Pancreas (tissue), 10 donors: ENCODE data around the gene SLC35E2B. TPM values are rescaled to one million over a fixed set of nuclear protein-coding genes. Genes with fewer than 3 reads are reported as not detected.
A peak's percentile ranks its signal among the peaks of the same experiment; 100 is the strongest.

ENCODE experiments used
- ATAC-seq, 4 donors: fragments of 200-7000 bp; cut with Tn5 transposase; one replicate each; pipeline versions ENCODE4 v1.8.0 to v1.9.1; 2020; ENCODE audit warnings: mild to moderate bottlenecking in 4 of 4, moderate library complexity in 4 of 4
- DNase-seq, 6 donors: peaks; one replicate each; pipeline ENCODE4 v3.0.0-alpha.2; 2020
- FAIRE-seq: peaks from 2 replicates; lab custom pipeline; 2012; peaks lifted over from hg19 to GRCh38; lab: Jason Lieb, UNC
- H3K27ac ChIP-seq, 4 donors: fragments of 200-600 bp; sonication (generic); 1 replicate in 3 of 4; 2 replicates in 1 of 4; pipeline versions ENCODE4 v1.5.0 to v1.8.0; 2020
- H3K27me3 ChIP-seq, 4 donors: fragments of 200-600 bp; one replicate each; pipeline ENCODE4 v1.8.0; 2021
- H3K36me3 ChIP-seq, 3 donors: fragments of 200-600 bp; sonication (generic) in 1 of 3; one replicate each; pipeline versions ENCODE4 v1.5.0 to v1.8.0; 2020 to 2021
- H3K4me1 ChIP-seq, 3 donors: fragments of 200-600 bp; one replicate each; pipeline ENCODE4 v1.8.0; 2021
- H3K4me3 ChIP-seq, 4 donors: fragments of 200-600 bp; sonication (generic) in 2 of 4; one replicate each; pipeline versions ENCODE4 v1.5.0 to v1.8.0; 2020 to 2021
- H3K9me3 ChIP-seq, 4 donors: fragments of 200-600 bp; one replicate each; pipeline ENCODE4 v1.8.0; 2021
- WGBS, 2 donors: extraction: QIAGEN DNeasy Blood & Tissue Kit; methylation state at CpG; one replicate each; pipeline ENCODE4 v1.1.7; 2013; 5-methylcytosine and 5-hydroxymethylcytosine counted together
- intact Hi-C, 3 donors: fragments of 100-400 bp; cut with DNase I; formaldehyde crosslinking; loops; one replicate each; pipeline versions ENCODE4 v1.11.1 to v1.14.2; 2022
- polyA plus RNA-seq, 2 donors: library from polyadenylated mRNA; stranded (reverse); fragments of 200-250 nt; gene quantifications; one replicate each; pipeline ENCODE4 v1.2.3, GENCODE V29; 2013
- total RNA-seq, 6 donors: library from RNA; stranded (reverse); fragmentation: NEBNext Ultra II Directional in 4 of 6; extraction: Animal tissue kit (Norgen Biotek cat#: 25700) in 4 of 6; gene quantifications; one replicate each; pipeline versions ENCODE4 v1.2.1 to v1.2.4, GENCODE V29; 2021 to 2023
- TF ChIP-seq, protein P1 (sequence below), 4 donors: fragments of 200-600 bp; sonication (generic) in 3 of 4; IDR thresholded peaks; one replicate each; pipeline versions ENCODE4 v1.5.0 to v1.8.0; 2021; ENCODE audit warnings: antibody characterized with exemption in 4 of 4
- donor health status: healthy with polysubstance abuse.
- donor health status: DM: no; HTN: no; CAD: no; lungs with moderate emphysema.
- donor health status: DM: no; HTN: no; CAD: no.
- donor health status: control.
- donor health status: control.
- donor health status: Bipolar disorder and iron deficiency.
- donor health status: DM: yes; HTN: yes; CAD: no.
- donor health status: DM: no; HTN: no; CAD: no.
- donor health status: DM: no; HTN: no; CAD: no.
- donor health status: DM: yes; HTN: yes; CAD: no.

SLC35E2B gene
- total and polyA plus RNA-seq, 8 donors: 12.1 to 45.4 (median 24.0) TPM

GRCh38 chr1:1618396-1619068 is 74.1 kb downstream of the SLC35E2B start:
- H3K36me3 ChIP-seq: no peaks in the 10 kb centered on the region
- no peaks in the 10 kb centered on the region for H3K27me3 ChIP-seq
- 94% methylated on average over 9 of the region's 9 CpGs for WGBS, 2 donors
- TF ChIP-seq, protein P1, sequence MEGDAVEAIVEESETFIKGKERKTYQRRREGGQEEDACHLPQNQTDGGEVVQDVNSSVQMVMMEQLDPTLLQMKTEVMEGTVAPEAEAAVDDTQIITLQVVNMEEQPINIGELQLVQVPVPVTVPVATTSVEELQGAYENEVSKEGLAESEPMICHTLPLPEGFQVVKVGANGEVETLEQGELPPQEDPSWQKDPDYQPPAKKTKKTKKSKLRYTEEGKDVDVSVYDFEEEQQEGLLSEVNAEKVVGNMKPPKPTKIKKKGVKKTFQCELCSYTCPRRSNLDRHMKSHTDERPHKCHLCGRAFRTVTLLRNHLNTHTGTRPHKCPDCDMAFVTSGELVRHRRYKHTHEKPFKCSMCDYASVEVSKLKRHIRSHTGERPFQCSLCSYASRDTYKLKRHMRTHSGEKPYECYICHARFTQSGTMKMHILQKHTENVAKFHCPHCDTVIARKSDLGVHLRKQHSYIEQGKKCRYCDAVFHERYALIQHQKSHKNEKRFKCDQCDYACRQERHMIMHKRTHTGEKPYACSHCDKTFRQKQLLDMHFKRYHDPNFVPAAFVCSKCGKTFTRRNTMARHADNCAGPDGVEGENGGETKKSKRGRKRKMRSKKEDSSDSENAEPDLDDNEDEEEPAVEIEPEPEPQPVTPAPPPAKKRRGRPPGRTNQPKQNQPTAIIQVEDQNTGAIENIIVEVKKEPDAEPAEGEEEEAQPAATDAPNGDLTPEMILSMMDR (IDR thresholded peaks at IDR 0.05): no peak
- DNase-seq: peak in 2 of 6 donors; percentile 49 to 75
- H3K4me1 ChIP-seq: peaks cover 0 to 14% (median 7%) of the 10 kb centered on the region in 3 donors
- no peaks in the 10 kb centered on the region for H3K9me3 ChIP-seq
- no peak overlapping the region for H3K27ac ChIP-seq
- FAIRE-seq: no peak
- no peak overlapping the region for H3K4me3 ChIP-seq
- ATAC-seq: no peak
- intact Hi-C loops: no loop called here

DNA sequence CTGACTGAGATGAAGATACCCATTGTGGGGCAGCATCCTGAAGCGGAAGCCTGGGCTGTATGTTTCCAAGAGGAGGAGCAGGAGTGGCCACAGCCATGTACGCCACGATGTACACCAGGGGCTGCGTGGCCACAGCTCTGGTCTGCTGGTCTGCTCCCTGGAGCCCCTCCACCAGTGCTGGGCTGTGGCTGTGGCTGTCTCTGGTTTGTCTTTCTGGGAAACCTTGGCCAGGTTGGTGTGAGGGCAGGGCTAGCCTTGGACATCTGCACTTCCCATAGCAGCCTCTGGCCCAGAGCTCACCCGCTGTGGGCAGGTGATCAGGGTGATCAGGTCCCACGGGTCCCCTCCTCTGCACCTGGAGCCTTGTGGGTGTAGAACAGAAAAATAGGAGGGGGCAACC is 74.7 kb downstream of the SLC35E2B start:
- ATAC-seq (no peak), DNase-seq (peak in 2 of 6 donors; percentile 25 to 49), FAIRE-seq (no peak)
- no peak overlapping the region for H3K27ac ChIP-seq
- H3K36me3 ChIP-seq: no peaks in the 10 kb centered on the region
- WGBS, 2 donors: 89 to 96% methylated on average over 6 of the region's 6 CpGs
- TF ChIP-seq, protein P1 (IDR thresholded peaks at IDR 0.05): no peak
- intact Hi-C loops: no loop called here
- H3K4me1 ChIP-seq: peaks cover 0 to 16% (median 7%) of the 10 kb centered on the region in 3 donors
- no peaks in the 10 kb centered on the region for H3K27me3 ChIP-seq
- no peak overlapping the region for H3K4me3 ChIP-seq
- H3K9me3 ChIP-seq: no peaks in the 10 kb centered on the region

DNA sequence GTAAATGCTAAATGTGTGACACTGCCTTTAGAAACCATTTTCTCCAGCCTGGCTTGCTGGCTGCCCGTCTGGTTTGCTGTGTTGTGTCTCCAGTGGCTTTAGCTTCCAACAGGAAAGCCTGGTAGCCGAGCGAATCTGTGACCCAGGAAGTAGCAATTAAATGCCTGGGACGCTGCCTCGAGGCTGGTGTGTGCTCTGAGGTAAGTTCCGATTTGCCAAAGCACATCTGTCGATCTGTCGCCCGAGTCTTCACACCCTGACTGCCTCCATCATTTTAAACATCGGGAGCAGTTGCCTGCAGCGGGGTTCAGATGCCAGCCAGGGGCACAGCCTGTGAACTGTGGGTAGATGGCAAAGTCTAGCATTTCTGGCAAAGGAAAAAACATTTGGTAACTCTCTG is 75.1 kb downstream of the SLC35E2B start:
- H3K27me3 ChIP-seq: no peaks in the 10 kb centered on the region
- H3K9me3 ChIP-seq: no peaks in the 10 kb centered on the region
- H3K36me3 ChIP-seq: no peaks in the 10 kb centered on the region
- no peak for ATAC-seq
- no peak overlapping the region for H3K27ac ChIP-seq
- peaks cover 0 to 16% (median 7%) of the 10 kb centered on the region in 3 donors for H3K4me1 ChIP-seq
- DNase-seq: peak in 2 of 6 donors; percentile 17 to 23
- H3K4me3 ChIP-seq: no peak overlapping the region
- intact Hi-C loops: no loop called here
- TF ChIP-seq, protein P1 (IDR thresholded peaks at IDR 0.05): no peak
- WGBS, 2 donors: 90 to 92% methylated on average over 11 of the region's 11 CpGs
- no peak for FAIRE-seq

DNA sequence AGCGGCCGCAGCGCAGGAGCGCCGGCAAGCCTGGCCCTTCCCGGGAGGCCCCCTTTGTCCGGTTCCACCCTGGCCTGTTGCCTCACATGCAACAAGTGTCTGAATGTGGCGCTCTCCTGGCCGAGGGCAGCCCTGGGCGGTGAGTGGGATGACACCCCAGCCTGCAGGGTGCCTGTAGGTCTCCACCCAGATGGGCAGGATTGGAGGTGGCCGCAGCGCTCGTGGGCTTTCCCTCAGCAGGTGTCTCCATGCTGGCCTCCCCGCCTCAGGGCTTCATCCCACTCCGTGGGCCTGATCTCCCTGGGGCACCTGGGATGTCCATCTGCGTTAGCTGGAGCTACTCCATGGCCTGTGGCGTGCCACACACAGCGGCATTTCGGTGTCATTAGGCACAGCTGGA is 75.8 kb downstream of the SLC35E2B start:
- Histone ChIP-seq H3K9me3 (no peaks in the 10 kb centered on the region), H3K27me3 (no peaks in the 10 kb centered on the region), H3K27ac (no peak overlapping the region), H3K36me3 (no peaks in the 10 kb centered on the region), H3K4me1 (peaks cover 0 to 16% (median 7%) of the 10 kb centered on the region in 3 donors), H3K4me3 (peak overlapping the region in 3 of 4 donors; percentile 95 to 100 (median 99))
- DNase-seq (peak in 2 of 6 donors; percentile 55 to 75), ATAC-seq (no peak), FAIRE-seq (no peak)
- WGBS, 2 donors: 54 to 60% methylated on average over 19 of the region's 19 CpGs
- intact Hi-C loops: no loop called here
- TF ChIP-seq, protein P1 (IDR thresholded peaks at IDR 0.05): no peak
